ENCODE results near the gene ABCA1. TPM values are rescaled to one million over a fixed set of nuclear protein-coding genes. Genes with fewer than 3 reads are reported as not detected.

ABCA1 gene
- total RNA-seq, 2 experiments from 2014 or later, result 8.0 to 14.0 TPM

DNA sequence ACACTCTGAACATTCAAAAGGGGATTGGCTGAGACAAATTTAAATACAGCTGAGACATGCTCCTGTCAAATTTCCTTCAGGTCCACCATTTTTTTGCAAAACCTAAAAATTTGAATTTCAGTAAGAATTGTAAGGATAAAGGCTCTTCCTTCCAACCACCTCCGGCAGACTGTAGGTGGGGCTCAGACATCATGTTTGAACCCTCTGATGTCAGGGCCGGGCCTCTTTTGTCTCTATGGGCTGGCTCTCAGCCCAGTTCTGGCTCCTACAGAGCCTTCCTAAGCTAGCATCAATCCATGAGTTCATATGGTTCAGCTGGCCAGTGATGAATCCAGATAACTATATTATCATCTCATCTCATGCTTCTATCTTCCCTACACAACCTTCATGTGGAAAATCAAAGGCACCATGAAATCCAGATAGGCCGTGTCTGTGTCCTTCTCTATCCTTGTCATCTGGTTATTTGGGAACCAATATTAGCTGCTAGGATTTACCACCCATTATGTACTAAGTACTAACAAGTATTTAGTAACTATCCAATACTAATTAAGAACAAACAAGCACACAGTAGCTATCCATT, 119.8 kb downstream of the ABCA1 start:
- H3K79me2 ChIP-seq (ENCODE audit: insufficient read depth, low read depth, low read length), result no peaks in the 10 kb centered on the region
- H3K36me3 ChIP-seq (ENCODE audit: insufficient read depth, low read length), result peaks cover 79% of the 10 kb centered on the region
- no TSS peak for BruUV-seq (replicated peaks)
- H3K4me1 ChIP-seq (ENCODE audit: insufficient read depth, low read length, poor library complexity, severe bottlenecking), result no peaks in the 10 kb centered on the region
- no peak overlapping the region for H3K27ac ChIP-seq (ENCODE audit: low read depth, low read length, poor library complexity, severe bottlenecking)
- intact Hi-C loops (cut with micrococcal nuclease; ENCODE audit: unreplicated experiment), result no loop called here
- H4K20me1 ChIP-seq (ENCODE audit: insufficient read depth, low read length), result no peaks in the 10 kb centered on the region
- no peak overlapping the region for H3K4me3 ChIP-seq (ENCODE audit: low read depth, low read length, poor library complexity, severe bottlenecking)
- H3K9me2 ChIP-seq (ENCODE audit: insufficient read depth, low read length), result no peaks in the 10 kb centered on the region
- H3K9me3 ChIP-seq (ENCODE audit: low read length), result no peaks in the 10 kb centered on the region
- H2AFZ ChIP-seq (ENCODE audit: low read length), result no peak overlapping the region
- no peak overlapping the region for H3K4me2 ChIP-seq (ENCODE audit: low read length)
- no peak for DNase-seq (ENCODE audit: low spot score)
- TF ChIP-seq, protein P1, sequence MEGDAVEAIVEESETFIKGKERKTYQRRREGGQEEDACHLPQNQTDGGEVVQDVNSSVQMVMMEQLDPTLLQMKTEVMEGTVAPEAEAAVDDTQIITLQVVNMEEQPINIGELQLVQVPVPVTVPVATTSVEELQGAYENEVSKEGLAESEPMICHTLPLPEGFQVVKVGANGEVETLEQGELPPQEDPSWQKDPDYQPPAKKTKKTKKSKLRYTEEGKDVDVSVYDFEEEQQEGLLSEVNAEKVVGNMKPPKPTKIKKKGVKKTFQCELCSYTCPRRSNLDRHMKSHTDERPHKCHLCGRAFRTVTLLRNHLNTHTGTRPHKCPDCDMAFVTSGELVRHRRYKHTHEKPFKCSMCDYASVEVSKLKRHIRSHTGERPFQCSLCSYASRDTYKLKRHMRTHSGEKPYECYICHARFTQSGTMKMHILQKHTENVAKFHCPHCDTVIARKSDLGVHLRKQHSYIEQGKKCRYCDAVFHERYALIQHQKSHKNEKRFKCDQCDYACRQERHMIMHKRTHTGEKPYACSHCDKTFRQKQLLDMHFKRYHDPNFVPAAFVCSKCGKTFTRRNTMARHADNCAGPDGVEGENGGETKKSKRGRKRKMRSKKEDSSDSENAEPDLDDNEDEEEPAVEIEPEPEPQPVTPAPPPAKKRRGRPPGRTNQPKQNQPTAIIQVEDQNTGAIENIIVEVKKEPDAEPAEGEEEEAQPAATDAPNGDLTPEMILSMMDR (conservative IDR thresholded peaks at IDR 0.05; ENCODE audit: low read length), result peak; percentile 49; the same call in 1 of the 2 replicates
- TF ChIP-seq EZH2phosphoT487 (IDR thresholded peaks at IDR 0.05; ENCODE audit: borderline replicate concordance, low read depth, low read length), result no peak
- CTCF ChIA-PET (ENCODE audit: unreplicated experiment), result no interaction called here
- POLR2A ChIA-PET, result interaction anchor here (0.6 kb wide), 1 partner anchor 345 kb away, joined by 5 read pairs; no protein-coding TSS in a partner anchor

DNA sequence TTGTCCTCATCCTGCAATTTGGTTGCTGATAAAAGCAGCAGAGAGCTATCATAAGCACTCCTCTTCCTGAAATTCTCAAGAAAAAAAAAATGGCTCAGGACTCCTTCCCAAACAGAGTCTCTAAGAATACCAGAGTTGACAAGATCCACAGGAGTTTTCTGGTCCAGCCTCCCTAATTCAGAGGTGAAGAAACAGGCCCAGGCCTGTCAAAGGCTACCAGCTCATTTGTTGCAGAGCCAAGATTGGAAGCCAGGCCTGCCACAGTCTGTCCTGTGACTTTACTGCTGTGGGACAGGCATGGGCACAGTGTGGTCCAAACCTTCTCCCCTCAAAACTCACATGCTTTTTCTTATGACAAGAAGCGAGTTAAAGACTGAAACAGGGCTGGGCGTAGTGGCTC, 122.5 kb downstream of the ABCA1 start:
- H3K27ac ChIP-seq (ENCODE audit: low read depth, low read length, poor library complexity, severe bottlenecking), result no peak overlapping the region
- ChIA-PET POLR2A (interaction anchor here (0.7 kb wide), 2 partner anchors 17 to 24 kb away, joined by 3 read pairs; no protein-coding TSS in a partner anchor), CTCF (ENCODE audit: unreplicated experiment) (no interaction called here)
- TF ChIP-seq, protein P1 (conservative IDR thresholded peaks at IDR 0.05; ENCODE audit: low read length), result no peak
- TF ChIP-seq EZH2phosphoT487 (IDR thresholded peaks at IDR 0.05; ENCODE audit: borderline replicate concordance, low read depth, low read length), result no peak
- H4K20me1 ChIP-seq (ENCODE audit: insufficient read depth, low read length), result no peaks in the 10 kb centered on the region
- no TSS peak for BruUV-seq (replicated peaks)
- no peak overlapping the region for H2AFZ ChIP-seq (ENCODE audit: low read length)
- H3K79me2 ChIP-seq (ENCODE audit: insufficient read depth, low read depth, low read length), result no peaks in the 10 kb centered on the region
- DNase-seq (ENCODE audit: low spot score), result no peak
- no peak overlapping the region for H3K4me2 ChIP-seq (ENCODE audit: low read length)
- intact Hi-C loops (cut with micrococcal nuclease; ENCODE audit: unreplicated experiment), result no loop called here
- H3K9me3 ChIP-seq (ENCODE audit: low read length), result no peaks in the 10 kb centered on the region
- H3K36me3 ChIP-seq (ENCODE audit: insufficient read depth, low read length), result peaks cover 79% of the 10 kb centered on the region
- no peak overlapping the region for H3K4me3 ChIP-seq (ENCODE audit: low read depth, low read length, poor library complexity, severe bottlenecking)
- no peaks in the 10 kb centered on the region for H3K9me2 ChIP-seq (ENCODE audit: insufficient read depth, low read length)
- H3K4me1 ChIP-seq (ENCODE audit: insufficient read depth, low read length, poor library complexity, severe bottlenecking), result no peaks in the 10 kb centered on the region

DNA sequence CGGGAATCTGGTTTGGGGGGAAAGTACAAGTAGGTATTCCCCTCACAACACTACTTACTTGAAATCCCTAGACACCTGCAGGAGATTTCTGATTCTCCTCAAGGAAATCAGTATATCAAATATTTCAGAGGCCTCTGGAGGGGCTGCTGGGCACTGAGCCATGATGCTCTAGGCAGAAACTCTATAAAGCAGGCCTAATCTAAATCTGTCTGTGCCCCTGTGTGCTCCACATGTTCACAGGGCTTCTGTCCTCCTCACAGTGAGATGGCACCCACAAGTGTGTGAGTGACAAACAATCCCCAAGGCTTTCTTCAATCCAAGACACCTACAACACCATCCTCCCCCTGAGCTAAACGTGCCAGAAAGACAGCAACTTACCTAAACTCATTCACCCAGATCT, 125.0 kb downstream of the ABCA1 start:
- POLR2A ChIA-PET, result interaction anchor here (1.3 kb wide), 1 partner anchor 10 kb away, joined by 3 read pairs; no protein-coding TSS in a partner anchor
- peaks cover 89% of the 10 kb centered on the region for H3K36me3 ChIP-seq (ENCODE audit: insufficient read depth, low read length)

More for the DNA sequence above, 125.0 kb downstream of the ABCA1 start:
- H3K4me2 ChIP-seq (ENCODE audit: low read length), result no peak overlapping the region
- no TSS peak for BruUV-seq (replicated peaks)
- H3K27ac ChIP-seq (ENCODE audit: low read depth, low read length, poor library complexity, severe bottlenecking), result no peak overlapping the region
- no peaks in the 10 kb centered on the region for H3K9me2 ChIP-seq (ENCODE audit: insufficient read depth, low read length)
- DNase-seq (ENCODE audit: low spot score), result no peak
- TF ChIP-seq, protein P1 (conservative IDR thresholded peaks at IDR 0.05; ENCODE audit: low read length), result no peak
- TF ChIP-seq EZH2phosphoT487 (IDR thresholded peaks at IDR 0.05; ENCODE audit: borderline replicate concordance, low read depth, low read length), result no peak
- CTCF ChIA-PET (ENCODE audit: unreplicated experiment), result interaction anchor here (0.9 kb wide), 1 partner anchor 59 kb away, joined by 3 read pairs; no protein-coding TSS in a partner anchor
- H4K20me1 ChIP-seq (ENCODE audit: insufficient read depth, low read length), result no peaks in the 10 kb centered on the region
- intact Hi-C loops (cut with micrococcal nuclease; ENCODE audit: unreplicated experiment), result no loop called here
- H3K4me1 ChIP-seq (ENCODE audit: insufficient read depth, low read length, poor library complexity, severe bottlenecking), result no peaks in the 10 kb centered on the region
- no peak overlapping the region for H2AFZ ChIP-seq (ENCODE audit: low read length)
- H3K4me3 ChIP-seq (ENCODE audit: low read depth, low read length, poor library complexity, severe bottlenecking), result no peak overlapping the region
- no peaks in the 10 kb centered on the region for H3K79me2 ChIP-seq (ENCODE audit: insufficient read depth, low read depth, low read length)
- no peaks in the 10 kb centered on the region for H3K9me3 ChIP-seq (ENCODE audit: low read length)
